Fibroblast of lung (primary cell): ENCODE data around the gene AADACL3.

Source experiments
- EZH2 ChIP-seq: IDR thresholded peaks from 2 replicates; pipeline ENCODE4 v1.5.1; 2012; ENCODE audit warnings: low read length, control low read depth, mild to moderate bottlenecking; ENCODE audit errors: missing control alignments
- TF ChIP-seq, protein P1 (sequence below), 2 donors: IDR thresholded peaks in 1 of 2; conservative IDR thresholded peaks in 1 of 2; 1 replicate in 1 of 2; 2 replicates in 1 of 2; pipeline ENCODE4 v1.5.1; 2011 to 2012; ENCODE audit warnings: low read length in 2 of 2, control low read depth in 1 of 2, inconsistent platforms in 1 of 2, low read depth in 1 of 2, mild to moderate bottlenecking in 1 of 2

DNA sequence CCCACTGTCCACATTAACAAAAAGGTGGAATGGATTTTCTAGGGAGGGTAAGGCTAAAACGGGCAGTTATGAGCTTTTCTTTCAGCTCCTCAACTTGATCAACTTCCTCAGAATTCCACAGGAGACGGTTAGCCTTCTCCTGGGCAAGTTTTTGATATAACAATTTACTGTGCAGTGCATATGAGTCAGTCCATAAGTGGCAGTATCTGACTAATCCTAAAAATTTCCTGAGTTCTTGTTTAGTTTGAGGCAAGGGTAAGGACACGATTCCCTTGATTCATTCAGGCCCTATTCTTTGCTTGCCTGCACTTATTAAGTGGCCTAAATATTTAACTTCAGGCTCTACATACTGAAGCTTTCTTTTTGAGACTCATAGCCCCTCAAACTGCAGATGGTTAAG lies 6.2 kb upstream of the AADACL3 start:
- TF ChIP-seq, protein P1, sequence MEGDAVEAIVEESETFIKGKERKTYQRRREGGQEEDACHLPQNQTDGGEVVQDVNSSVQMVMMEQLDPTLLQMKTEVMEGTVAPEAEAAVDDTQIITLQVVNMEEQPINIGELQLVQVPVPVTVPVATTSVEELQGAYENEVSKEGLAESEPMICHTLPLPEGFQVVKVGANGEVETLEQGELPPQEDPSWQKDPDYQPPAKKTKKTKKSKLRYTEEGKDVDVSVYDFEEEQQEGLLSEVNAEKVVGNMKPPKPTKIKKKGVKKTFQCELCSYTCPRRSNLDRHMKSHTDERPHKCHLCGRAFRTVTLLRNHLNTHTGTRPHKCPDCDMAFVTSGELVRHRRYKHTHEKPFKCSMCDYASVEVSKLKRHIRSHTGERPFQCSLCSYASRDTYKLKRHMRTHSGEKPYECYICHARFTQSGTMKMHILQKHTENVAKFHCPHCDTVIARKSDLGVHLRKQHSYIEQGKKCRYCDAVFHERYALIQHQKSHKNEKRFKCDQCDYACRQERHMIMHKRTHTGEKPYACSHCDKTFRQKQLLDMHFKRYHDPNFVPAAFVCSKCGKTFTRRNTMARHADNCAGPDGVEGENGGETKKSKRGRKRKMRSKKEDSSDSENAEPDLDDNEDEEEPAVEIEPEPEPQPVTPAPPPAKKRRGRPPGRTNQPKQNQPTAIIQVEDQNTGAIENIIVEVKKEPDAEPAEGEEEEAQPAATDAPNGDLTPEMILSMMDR (conservative IDR thresholded peaks at IDR 0.05 in 1 of 2, IDR thresholded peaks at IDR 0.05 in 1 of 2; ENCODE audit: low read depth in 1 of 2, low read length in 2 of 2), result no peak
- TF ChIP-seq EZH2, result no peak
